Glutamatergic neuron (in vitro differentiated cells): ENCODE measurements around the gene NTRK3. TPM values are rescaled to one million over a fixed set of nuclear protein-coding genes. Genes with fewer than 3 reads are reported as not detected.

Source experiments
- DNase-seq: peaks from one replicate; pipeline ENCODE4 v3.0.0; 2022
- H3K27ac Mint-ChIP-seq: one replicate; pipeline ENCODE4 v1.8.0; 2020; ENCODE audit warnings: mild to moderate bottlenecking, mixed read lengths, inconsistent platforms; ENCODE audit not compliant: unreplicated experiment
- H3K27me3 Mint-ChIP-seq: one replicate; pipeline ENCODE4 v1.8.0; 2020; ENCODE audit warnings: mild to moderate bottlenecking, moderate library complexity, mixed read lengths, inconsistent platforms; ENCODE audit not compliant: unreplicated experiment
- H3K36me3 Mint-ChIP-seq: one replicate; pipeline ENCODE4 v1.8.0; 2020; ENCODE audit warnings: mild to moderate bottlenecking, mixed read lengths, inconsistent platforms; ENCODE audit not compliant: unreplicated experiment
- H3K4me1 Mint-ChIP-seq: one replicate; pipeline ENCODE4 v1.8.0; 2020; ENCODE audit warnings: mild to moderate bottlenecking, low read depth, mixed read lengths, inconsistent platforms; ENCODE audit not compliant: unreplicated experiment
- H3K4me3 Mint-ChIP-seq: one replicate; pipeline ENCODE4 v1.8.0; 2020; ENCODE audit warnings: mild to moderate bottlenecking, mixed read lengths, inconsistent platforms; ENCODE audit not compliant: unreplicated experiment
- H3K9me3 Mint-ChIP-seq: one replicate; pipeline ENCODE4 v1.8.0; 2020; ENCODE audit warnings: mild to moderate bottlenecking, moderate library complexity, mixed read lengths, inconsistent platforms; ENCODE audit not compliant: unreplicated experiment
- total RNA-seq: library from RNA; stranded (reverse); fragmentation: NEBNext Ultra II Directional; extraction: Animal tissue kit (Norgen Biotek cat#: 25700); gene quantifications from one replicate; pipeline ENCODE4 v1.2.1, GENCODE V29; 2021; ENCODE audit not compliant: unreplicated experiment
- TF ChIP-seq, protein P1 (sequence below): fragments of 200-600 bp; sonication (generic); IDR thresholded peaks from one replicate; pipeline ENCODE4 v1.5.0; 2021; ENCODE audit not compliant: partially characterized antibody, unreplicated experiment

Gene NTRK3
- total RNA-seq, 1 donor from 2014 or later, result 9.5 TPM

DNA sequence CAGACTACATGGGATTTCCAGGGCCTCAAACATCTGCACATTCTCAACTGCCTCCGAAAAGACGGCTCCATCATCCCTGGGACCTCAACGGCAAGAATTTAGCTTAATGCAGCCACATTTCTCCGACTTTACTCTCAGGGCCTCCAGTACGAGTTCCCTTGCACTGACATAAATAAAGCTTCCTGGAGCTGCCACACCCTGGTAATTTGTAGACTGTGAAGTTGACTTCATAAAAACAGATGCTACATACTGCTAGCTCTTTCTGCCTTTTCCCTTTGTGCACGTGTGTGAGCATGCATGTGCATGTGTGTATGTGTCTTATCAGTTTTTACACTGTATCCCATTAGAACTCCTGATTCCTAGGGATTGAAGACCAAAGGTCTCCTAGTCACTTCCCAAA, 122.7 kb downstream of the NTRK3 start:
- peaks cover 5% of the 10 kb centered on the region for H3K4me1 Mint-ChIP-seq
- peaks cover 14% of the 10 kb centered on the region for H3K36me3 Mint-ChIP-seq
- no peak for DNase-seq
- H3K27me3 Mint-ChIP-seq, result peaks cover 6% of the 10 kb centered on the region
- H3K9me3 Mint-ChIP-seq, result peaks cover 6% of the 10 kb centered on the region
- TF ChIP-seq, protein P1, sequence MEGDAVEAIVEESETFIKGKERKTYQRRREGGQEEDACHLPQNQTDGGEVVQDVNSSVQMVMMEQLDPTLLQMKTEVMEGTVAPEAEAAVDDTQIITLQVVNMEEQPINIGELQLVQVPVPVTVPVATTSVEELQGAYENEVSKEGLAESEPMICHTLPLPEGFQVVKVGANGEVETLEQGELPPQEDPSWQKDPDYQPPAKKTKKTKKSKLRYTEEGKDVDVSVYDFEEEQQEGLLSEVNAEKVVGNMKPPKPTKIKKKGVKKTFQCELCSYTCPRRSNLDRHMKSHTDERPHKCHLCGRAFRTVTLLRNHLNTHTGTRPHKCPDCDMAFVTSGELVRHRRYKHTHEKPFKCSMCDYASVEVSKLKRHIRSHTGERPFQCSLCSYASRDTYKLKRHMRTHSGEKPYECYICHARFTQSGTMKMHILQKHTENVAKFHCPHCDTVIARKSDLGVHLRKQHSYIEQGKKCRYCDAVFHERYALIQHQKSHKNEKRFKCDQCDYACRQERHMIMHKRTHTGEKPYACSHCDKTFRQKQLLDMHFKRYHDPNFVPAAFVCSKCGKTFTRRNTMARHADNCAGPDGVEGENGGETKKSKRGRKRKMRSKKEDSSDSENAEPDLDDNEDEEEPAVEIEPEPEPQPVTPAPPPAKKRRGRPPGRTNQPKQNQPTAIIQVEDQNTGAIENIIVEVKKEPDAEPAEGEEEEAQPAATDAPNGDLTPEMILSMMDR, result no peak
- H3K27ac Mint-ChIP-seq, result no peak overlapping the region
- no peak overlapping the region for H3K4me3 Mint-ChIP-seq

GRCh38 chr15:88132499-88132898, 124.0 kb downstream of the NTRK3 start:
- TF ChIP-seq, protein P1, result no peak
- peaks cover 8% of the 10 kb centered on the region for H3K36me3 Mint-ChIP-seq
- peaks cover 11% of the 10 kb centered on the region for H3K4me1 Mint-ChIP-seq
- no peak overlapping the region for H3K4me3 Mint-ChIP-seq
- peaks cover 3% of the 10 kb centered on the region for H3K9me3 Mint-ChIP-seq
- no peak overlapping the region for H3K27ac Mint-ChIP-seq
- no peak for DNase-seq
- H3K27me3 Mint-ChIP-seq, result peaks cover 6% of the 10 kb centered on the region

DNA sequence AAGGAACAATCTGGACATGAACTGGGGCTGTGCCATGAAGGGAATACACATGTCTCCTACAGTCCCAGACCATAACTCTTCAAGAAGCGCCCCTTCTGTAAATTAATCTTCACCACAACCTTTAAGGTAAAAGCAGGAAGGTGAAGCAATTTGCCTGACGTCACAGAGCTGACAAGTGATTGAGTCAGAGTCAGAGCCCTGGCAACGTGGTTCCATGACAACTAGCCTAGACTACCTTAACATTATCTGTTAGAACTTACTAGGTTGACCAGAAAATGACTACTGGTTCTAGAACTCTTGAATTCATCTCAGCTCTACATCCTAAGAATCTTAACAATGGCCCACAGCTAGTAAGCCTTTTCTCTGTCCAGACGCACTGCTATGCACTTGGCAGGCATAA, 124.6 kb downstream of the NTRK3 start:
- Mint-ChIP-seq H3K4me1 (peaks cover 16% of the 10 kb centered on the region), H3K27ac (no peak overlapping the region), H3K4me3 (no peak overlapping the region), H3K27me3 (peaks cover 3% of the 10 kb centered on the region), H3K36me3 (peaks cover 8% of the 10 kb centered on the region), H3K9me3 (peaks cover 3% of the 10 kb centered on the region)
- DNase-seq, result no peak
- TF ChIP-seq, protein P1, result no peak

DNA sequence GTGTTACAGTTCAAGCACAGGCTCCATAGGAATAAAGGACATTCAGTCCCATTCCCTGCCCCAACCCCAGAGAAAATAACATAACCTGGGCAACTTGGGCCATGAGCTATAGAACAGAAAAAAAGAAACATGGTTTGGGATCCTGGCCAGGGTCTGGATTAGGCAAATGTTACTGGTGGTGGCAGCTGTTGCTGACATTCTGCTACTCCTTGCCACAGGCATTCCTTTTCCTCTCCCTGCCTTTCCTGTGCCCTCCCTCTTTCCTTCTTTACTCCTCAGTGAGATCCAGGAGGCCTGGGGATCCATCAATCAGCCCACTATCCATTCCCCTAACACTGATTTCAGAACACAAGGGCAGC, 129.1 kb downstream of the NTRK3 start:
- no peak overlapping the region for H3K27ac Mint-ChIP-seq

GRCh38 chr15:88126695-88127431, 129.7 kb downstream of the NTRK3 start:
- peaks cover 2% of the 10 kb centered on the region for H3K27me3 Mint-ChIP-seq
- TF ChIP-seq, protein P1, result no peak
- H3K36me3 Mint-ChIP-seq, result peaks cover 4% of the 10 kb centered on the region
- no peaks in the 10 kb centered on the region for H3K9me3 Mint-ChIP-seq
- H3K4me1 Mint-ChIP-seq, result peaks cover 18% of the 10 kb centered on the region
- H3K4me3 Mint-ChIP-seq, result no peak overlapping the region
- peak; percentile 17 for DNase-seq
- no peak overlapping the region for H3K27ac Mint-ChIP-seq

More for the DNA sequence above, 129.1 kb downstream of the NTRK3 start:
- H3K4me3 Mint-ChIP-seq, result no peak overlapping the region
- no peaks in the 10 kb centered on the region for H3K27me3 Mint-ChIP-seq
- H3K9me3 Mint-ChIP-seq, result peaks cover 3% of the 10 kb centered on the region
- peaks cover 4% of the 10 kb centered on the region for H3K36me3 Mint-ChIP-seq
- peaks cover 19% of the 10 kb centered on the region for H3K4me1 Mint-ChIP-seq
- TF ChIP-seq, protein P1, result no peak
- DNase-seq, result no peak
